SU-DHL-6 (cell line): ENCODE data around the gene OVOL1.

Source experiments
- H2AFZ ChIP-seq: fragments of 200-600 bp; sonication (generic); 2 replicates; pipeline ENCODE4 v1.6.1; 2014; ENCODE audit warnings: low read depth, mild to moderate bottlenecking, moderate library complexity, mixed read lengths, antibody characterized with exemption, low read length; ENCODE audit not compliant: severe bottlenecking
- H3F3A ChIP-seq: fragments of 200-600 bp; shearing (Covaris generic); 2 replicates; pipeline ENCODE4 v1.6.0; 2016; ENCODE audit warnings: antibody characterized with exemption, mild to moderate bottlenecking; ENCODE audit not compliant: insufficient read depth
- H3K27ac ChIP-seq: fragments of 200-600 bp; sonication (generic); 2 replicates; pipeline ENCODE4 v1.5.1; 2016; ENCODE audit warnings: low read depth, mild to moderate bottlenecking, low read length, moderate library complexity, mixed read lengths
- H3K27me3 ChIP-seq: fragments of 200-600 bp; sonication (generic), shearing (Covaris generic); 2 replicates; pipeline ENCODE4 v1.6.0; 2014; ENCODE audit warnings: mild to moderate bottlenecking, low read length
- H3K36me3 ChIP-seq: fragments of 200-600 bp; sonication (generic); 2 replicates; pipeline ENCODE4 v1.6.1; 2014; ENCODE audit warnings: mild to moderate bottlenecking, low read length, mixed read lengths
- H3K4me2 ChIP-seq: fragments of 300-600, 200-600 bp; shearing (Covaris generic), sonication (generic); 2 replicates; pipeline ENCODE4 v1.6.0; 2014; ENCODE audit warnings: low read length, low read depth, mild to moderate bottlenecking; ENCODE audit not compliant: poor library complexity, severe bottlenecking
- H3K4me3 ChIP-seq: fragments of 200-600 bp; sonication (generic); 2 replicates; pipeline ENCODE4 v1.5.1; 2014; ENCODE audit warnings: antibody characterized with exemption, low read length, mild to moderate bottlenecking, mixed read lengths; ENCODE audit not compliant: insufficient read depth, poor library complexity, severe bottlenecking
- H3K79me2 ChIP-seq: fragments of 200-600 bp; sonication (generic); 2 replicates; pipeline ENCODE4 v1.6.1; 2014; ENCODE audit warnings: mild to moderate bottlenecking, low read length, moderate library complexity; ENCODE audit not compliant: insufficient read depth
- H3K9ac ChIP-seq: fragments of 200-600 bp; sonication (generic); 2 replicates; pipeline ENCODE4 v1.7.0; 2014; ENCODE audit warnings: mild to moderate bottlenecking, low read length
- H3K9me2 ChIP-seq: fragments of 200-600 bp; sonication (generic); replicated peaks from 2 replicates; pipeline ENCODE4 v1.6.1; 2014; ENCODE audit warnings: low read length; ENCODE audit not compliant: insufficient read depth
- H3K9me3 ChIP-seq: fragments of 200-600 bp; sonication (generic); 2 replicates; pipeline ENCODE4 v1.6.1; 2014; ENCODE audit warnings: low read length, mixed read lengths; ENCODE audit not compliant: insufficient read depth
- H4K20me1 ChIP-seq: fragments of 200-600 bp; sonication (generic); 2 replicates; pipeline ENCODE4 v1.6.1; 2014; ENCODE audit warnings: low read depth, mild to moderate bottlenecking, antibody characterized with exemption, low read length, moderate library complexity, mixed read lengths
- EZH2phosphoT487 ChIP-seq: fragments of 200-600 bp; sonication (generic), shearing (Covaris generic); conservative IDR thresholded peaks from 2 replicates; pipeline ENCODE4 v1.6.1; 2018; ENCODE audit warnings: mild to moderate bottlenecking, antibody characterized with exemption, low read length, moderate library complexity, mixed read lengths
- TF ChIP-seq, protein P1 (sequence below): fragments of 200-600 bp; sonication (generic); IDR thresholded peaks from one replicate; pipeline ENCODE4 v1.5.1; 2017; ENCODE audit warnings: antibody characterized with exemption, mild to moderate bottlenecking, low read length, moderate library complexity; ENCODE audit not compliant: insufficient read depth, poor library complexity, severe bottlenecking

OVOL1 gene

GRCh38 chr11:65777821-65778361 is 9.0 kb upstream of the OVOL1 start:
- Histone ChIP-seq H3F3A (no peaks in the 10 kb centered on the region), H3K79me2 (peaks cover 8% of the 10 kb centered on the region; the same call in 1 of the 2 replicates), H3K36me3 (no peaks in the 10 kb centered on the region), H3K27ac (no peak overlapping the region), H4K20me1 (no peaks in the 10 kb centered on the region), H2AFZ (no peak overlapping the region), H3K9ac (no peak overlapping the region), H3K4me3 (no peak overlapping the region), H3K9me2 (no peaks in the 10 kb centered on the region), H3K4me2 (no peak overlapping the region), H3K9me3 (no peaks in the 10 kb centered on the region), H3K27me3 (no peaks in the 10 kb centered on the region)
- TF ChIP-seq, protein P1, sequence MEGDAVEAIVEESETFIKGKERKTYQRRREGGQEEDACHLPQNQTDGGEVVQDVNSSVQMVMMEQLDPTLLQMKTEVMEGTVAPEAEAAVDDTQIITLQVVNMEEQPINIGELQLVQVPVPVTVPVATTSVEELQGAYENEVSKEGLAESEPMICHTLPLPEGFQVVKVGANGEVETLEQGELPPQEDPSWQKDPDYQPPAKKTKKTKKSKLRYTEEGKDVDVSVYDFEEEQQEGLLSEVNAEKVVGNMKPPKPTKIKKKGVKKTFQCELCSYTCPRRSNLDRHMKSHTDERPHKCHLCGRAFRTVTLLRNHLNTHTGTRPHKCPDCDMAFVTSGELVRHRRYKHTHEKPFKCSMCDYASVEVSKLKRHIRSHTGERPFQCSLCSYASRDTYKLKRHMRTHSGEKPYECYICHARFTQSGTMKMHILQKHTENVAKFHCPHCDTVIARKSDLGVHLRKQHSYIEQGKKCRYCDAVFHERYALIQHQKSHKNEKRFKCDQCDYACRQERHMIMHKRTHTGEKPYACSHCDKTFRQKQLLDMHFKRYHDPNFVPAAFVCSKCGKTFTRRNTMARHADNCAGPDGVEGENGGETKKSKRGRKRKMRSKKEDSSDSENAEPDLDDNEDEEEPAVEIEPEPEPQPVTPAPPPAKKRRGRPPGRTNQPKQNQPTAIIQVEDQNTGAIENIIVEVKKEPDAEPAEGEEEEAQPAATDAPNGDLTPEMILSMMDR: no peak
- no peak for TF ChIP-seq EZH2phosphoT487

DNA sequence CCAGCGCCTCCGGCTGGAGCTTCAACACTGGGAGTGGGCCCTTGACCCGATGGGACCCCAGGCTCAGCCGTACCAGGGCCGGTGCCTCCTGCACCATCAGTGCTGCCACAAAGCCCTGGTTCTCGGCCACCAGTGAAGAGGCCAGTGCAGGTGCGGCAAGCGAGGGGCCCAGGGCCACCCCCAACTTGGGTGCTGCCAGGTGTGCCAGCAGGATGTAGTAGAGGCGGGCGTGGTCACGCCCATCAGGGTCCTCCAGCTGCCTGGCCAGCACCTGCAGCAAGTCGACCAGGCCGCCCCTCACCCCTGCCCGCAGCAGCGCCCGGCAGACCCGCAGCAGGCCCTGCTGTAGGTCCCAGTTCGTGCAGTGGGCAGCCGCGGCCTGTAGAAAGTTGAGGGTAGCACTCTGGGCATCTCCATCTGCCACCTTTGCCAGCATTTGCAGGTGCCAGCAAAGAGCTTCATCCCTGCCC is 8.4 kb upstream of the OVOL1 start:
- H3K36me3 ChIP-seq: no peaks in the 10 kb centered on the region

GRCh38 chr11:65778901-65779668 is 7.8 kb upstream of the OVOL1 start:
- no peaks in the 10 kb centered on the region for H3K9me2 ChIP-seq
- no peaks in the 10 kb centered on the region for H3F3A ChIP-seq
- H3K4me2 ChIP-seq: peak overlapping the region; percentile 71
- H3K9me3 ChIP-seq: no peaks in the 10 kb centered on the region
- H4K20me1 ChIP-seq: no peaks in the 10 kb centered on the region
- no peak overlapping the region for H2AFZ ChIP-seq
- H3K79me2 ChIP-seq: peaks cover 8% of the 10 kb centered on the region; the same call in 1 of the 2 replicates
- TF ChIP-seq EZH2phosphoT487: no peak
- TF ChIP-seq, protein P1: no peak
- H3K36me3 ChIP-seq: no peaks in the 10 kb centered on the region
- H3K9ac ChIP-seq: peak overlapping the region; percentile 80
- H3K27ac ChIP-seq: no peak overlapping the region
- no peak overlapping the region for H3K4me3 ChIP-seq
- no peaks in the 10 kb centered on the region for H3K27me3 ChIP-seq

More for the DNA sequence above, 8.4 kb upstream of the OVOL1 start:
- H3K9me3 ChIP-seq: no peaks in the 10 kb centered on the region
- H3K9ac ChIP-seq: no peak overlapping the region
- H3K9me2 ChIP-seq: no peaks in the 10 kb centered on the region
- no peaks in the 10 kb centered on the region for H3F3A ChIP-seq
- no peak overlapping the region for H2AFZ ChIP-seq
- H3K27ac ChIP-seq: no peak overlapping the region
- H3K79me2 ChIP-seq: peaks cover 8% of the 10 kb centered on the region; the same call in 1 of the 2 replicates
- no peaks in the 10 kb centered on the region for H4K20me1 ChIP-seq
- no peak overlapping the region for H3K4me2 ChIP-seq
- H3K27me3 ChIP-seq: no peaks in the 10 kb centered on the region
- no peak overlapping the region for H3K4me3 ChIP-seq
- TF ChIP-seq, protein P1: no peak
- TF ChIP-seq EZH2phosphoT487: no peak
